ENCODE data around the gene PRDM16.

Gene PRDM16

DNA sequence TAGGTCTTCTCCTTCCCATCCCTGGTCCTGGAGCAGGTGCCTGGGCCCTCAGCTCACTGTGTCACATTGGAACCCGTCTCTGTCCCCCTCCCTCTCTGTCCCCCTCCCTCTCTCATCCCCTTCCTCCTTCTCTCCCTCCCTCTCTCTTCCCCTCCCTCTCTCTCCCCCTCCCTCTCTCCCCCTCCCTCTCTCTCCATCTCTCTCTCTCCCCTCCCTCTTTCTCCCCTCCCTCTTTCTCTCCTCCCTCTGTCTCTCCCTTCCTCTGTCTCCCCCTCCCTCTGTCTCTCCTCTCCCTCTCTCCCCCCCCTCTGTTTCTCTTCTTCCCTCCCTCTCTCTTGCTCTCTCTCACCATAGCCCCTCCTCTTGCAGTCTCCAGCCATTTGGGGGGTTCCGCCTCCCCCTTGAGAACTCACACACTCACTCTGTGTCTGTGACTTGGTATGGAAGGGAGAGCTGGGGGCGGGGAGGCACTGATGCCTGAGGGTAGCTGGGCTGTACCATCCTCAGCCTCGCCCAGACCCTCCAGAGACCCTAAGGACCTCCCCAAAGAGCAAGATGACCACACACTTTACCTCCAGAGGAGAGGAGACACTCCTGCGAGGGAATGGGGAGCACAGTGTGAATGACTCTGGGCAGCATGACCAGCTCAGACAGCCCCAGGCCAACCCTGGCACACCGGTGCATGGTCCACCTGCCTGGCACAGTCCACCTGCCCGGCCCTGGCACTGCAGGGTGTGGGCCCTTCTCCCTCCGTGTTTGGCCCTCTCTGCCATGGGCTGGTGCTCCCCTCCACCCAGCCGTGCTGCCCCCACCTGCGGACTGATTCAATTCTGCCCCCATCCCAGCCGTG is 282.7 kb downstream of the PRDM16 start:
- DNase-seq: no peak

DNA sequence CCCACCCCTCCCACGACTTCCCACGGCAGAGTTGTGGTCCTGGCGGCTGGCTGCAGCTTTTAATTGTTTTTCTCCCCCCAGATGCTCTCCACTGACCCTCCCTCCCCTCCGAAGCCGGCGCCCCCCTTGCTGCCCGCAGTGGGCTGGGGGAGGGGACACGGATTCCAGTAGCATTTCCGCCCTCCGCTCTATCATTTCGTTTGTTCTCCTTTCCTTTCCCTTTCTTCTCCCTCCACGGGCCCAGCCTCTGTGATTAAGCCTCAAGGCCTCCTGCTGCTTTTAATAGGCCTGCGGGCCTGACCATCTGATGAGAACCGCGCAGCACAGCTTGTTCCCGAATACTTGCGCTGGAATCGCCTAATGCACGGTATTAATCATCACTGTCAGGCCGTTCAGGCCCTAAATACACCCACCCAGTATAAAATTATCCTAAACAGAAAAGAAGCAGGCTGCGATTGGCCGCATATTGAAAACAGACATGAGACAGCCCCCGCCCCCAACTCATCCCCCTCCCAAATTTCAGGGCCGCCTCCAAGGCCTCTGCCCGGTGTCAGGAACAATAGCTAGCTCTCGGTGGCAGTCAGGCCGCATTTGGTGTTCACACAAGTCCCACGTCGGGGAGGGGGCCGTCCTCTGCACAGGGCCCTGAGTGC is 283.4 kb downstream of the PRDM16 start:
- no peak for DNase-seq

DNA sequence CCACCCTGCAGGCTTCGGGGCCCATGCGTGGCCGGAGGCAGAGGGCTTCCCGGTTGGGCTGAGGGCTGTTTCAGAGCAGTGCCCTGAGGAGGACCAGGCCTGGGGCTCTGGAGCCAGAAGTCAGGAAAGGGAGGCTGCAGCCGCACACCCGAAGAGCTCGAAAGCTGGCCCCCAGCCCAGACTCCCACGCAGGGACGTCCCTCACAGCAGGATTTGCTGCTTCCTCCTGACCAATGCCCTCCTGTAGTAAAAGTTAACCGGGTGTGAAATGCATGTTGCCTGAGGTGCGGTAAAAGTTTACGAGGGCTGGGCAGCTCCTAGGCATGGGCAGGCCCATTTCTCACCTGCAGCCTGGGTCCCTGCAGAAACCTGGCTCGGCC is 283.9 kb downstream of the PRDM16 start:
- no peak for DNase-seq

DNA sequence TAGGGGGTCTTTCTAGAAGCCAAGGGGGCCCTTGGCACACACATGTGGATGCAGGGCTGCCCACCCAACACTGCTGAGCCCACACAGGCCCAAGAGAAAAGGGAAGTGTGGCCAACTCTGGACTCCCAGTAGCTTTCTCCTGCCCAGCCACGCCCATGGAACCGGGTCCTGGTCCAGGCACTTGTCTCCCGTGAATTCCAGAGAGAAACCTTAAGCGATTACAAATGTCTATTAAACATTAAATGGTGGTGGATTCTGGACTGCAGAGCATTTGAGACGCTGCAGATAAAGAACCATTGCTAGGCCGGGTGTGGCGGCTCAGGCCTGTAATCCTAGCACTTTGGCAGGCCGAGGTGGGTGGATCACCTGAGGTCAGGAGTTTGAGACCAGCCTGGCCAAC is 284.9 kb downstream of the PRDM16 start:
- no peak for DNase-seq

DNA sequence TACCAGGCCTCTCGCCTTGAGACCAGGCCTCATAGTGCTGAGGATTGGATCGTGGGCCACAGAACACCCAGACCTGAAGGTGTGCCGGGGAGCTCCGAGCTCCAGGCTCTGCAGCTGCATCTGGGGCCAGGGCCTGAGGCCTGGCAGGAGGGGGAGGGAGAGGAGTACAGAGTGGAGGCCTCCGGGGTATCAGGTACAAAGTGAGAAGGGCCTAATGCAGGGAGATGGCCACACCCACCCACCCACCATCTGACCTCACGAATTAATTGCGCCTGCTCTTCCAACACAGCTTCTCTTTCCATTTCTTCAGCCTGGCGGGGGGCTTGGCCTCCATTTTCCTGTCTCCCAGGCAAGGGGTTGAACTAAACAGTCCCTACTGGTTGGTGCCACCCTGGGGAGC is 286.1 kb downstream of the PRDM16 start:
- DNase-seq: no peak

DNA sequence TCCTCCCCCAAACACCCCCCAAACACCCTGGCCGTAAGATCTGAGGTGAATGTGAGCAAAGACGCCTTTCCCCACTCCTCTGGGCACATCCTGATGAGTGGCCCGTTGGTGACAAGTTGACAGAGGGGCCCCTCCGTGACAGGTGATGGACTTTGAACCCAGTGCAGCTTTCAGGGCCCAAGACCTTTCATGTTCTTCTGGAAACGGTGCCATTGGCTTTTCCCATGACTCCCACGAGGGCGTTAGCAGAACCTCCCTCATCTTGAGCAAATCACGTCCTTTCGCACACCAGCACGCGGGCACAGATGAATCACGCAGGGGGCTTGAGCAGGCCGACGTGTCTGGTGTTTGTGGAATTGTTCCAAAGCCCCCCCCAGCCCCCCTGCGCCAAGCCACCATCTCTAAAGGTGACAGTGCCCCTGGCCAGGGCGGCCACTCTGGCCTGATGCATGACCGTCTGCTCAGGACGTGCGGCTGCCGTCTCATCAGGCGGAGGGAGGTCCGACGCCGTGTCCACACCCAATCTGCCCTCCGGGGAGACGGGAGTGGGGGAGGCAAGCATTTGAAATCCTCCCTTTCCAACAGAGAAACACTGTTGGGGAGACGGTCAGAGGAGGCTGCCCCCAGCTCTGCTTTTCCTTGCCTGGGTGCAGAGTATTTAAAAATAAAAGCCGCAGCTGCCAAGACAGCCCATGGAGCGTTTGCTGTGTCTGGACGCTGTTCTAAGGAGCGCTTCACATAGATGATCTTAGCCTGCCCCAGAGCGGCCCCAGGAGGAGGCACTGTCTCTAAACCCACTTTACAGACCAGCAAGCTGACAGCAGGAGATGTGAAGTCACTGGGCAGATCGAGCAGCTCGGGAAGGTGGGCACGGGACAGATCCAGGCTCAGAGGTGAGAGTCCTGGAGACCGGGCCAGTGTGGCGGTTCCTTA is 287.2 kb downstream of the PRDM16 start:
- DNase-seq: no peak

DNA sequence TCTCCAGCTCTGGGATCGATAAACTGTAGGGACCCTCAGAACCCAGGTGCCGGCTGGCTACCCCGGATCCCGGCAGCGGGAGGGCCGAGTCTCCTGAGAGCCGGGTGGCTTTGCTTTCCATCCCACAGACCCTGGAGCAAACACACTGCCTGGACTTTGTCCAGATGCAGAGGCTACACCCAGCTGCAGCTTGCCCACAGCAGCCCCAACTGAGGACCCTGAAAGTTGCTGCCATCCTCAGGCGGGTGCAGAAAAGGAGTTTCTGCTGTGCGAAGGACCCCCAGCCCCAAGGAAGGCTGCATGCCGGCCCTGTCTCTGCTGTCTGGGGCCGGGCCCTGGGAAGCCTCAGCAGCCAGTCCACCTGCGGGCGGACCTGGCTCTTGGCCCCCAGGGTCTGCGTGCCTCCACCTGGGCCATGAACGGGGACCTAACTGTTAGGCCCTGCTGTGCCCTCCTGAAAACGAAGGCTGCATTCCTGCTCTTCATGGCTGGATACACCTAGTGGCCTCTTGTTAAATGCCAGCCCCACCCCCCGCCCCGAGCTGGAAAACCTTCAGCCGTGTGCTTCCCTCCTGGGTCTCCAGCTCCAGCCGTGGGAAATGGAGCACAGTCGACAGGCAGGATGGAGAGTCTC is 287.9 kb downstream of the PRDM16 start:
- DNase-seq: no peak

DNA sequence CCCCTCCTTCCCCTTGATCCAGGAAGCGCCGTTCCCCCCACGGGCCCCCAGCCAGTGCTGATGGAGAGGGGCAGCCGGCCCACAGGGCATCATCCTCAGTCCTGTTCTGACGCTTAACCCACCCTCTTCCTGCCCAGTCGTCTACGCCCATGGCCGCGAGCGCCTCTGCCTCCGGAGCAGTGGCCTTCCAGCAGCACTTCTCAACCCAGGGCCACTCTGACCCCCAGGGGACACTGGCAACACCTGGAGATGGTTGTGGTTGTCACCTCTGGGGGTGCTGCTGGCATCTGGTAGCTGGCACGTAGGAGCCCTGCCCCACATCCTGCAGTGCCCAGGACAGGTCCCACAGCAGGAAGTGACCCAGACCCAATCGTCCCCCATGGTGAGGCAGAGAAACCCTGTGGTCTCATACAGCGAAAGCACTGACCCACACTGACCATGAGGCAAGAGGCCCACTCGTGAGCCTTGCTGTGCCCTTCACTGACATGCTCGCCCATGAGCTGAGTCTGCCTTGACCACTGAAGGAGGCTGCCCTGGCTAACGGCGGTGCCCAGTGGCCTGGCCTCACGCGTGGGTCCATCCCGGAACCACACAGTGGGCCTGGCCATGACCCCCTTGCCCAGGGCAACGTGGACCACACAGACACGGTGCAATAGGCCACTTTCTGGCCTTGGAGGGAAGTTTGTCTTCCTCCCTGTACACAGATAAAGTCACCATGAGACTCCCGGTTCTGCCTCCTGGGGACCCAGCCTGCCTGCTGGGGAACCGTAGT is 288.7 kb downstream of the PRDM16 start:
- DNase-seq: no peak

DNA sequence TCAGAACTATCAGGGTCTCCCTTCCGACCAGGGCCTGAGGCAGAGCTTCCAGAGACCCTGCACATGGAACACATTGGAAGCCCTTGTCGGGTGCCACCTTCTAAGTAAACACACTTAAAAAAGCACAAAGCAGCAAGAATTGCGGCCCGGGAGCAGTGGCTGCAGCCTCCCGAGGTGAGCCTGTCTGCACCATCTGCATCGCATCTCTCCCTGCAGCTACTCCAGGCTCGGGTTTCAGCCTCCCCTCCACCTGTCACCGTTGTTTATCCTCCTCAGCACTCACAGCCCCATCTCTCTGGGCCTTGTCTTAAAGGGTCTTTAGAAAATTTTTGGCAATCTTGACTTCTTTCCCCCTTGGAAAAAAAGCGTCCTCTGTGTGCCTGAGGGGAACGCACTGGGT is 290.3 kb downstream of the PRDM16 start:
- no peak for DNase-seq

DNA sequence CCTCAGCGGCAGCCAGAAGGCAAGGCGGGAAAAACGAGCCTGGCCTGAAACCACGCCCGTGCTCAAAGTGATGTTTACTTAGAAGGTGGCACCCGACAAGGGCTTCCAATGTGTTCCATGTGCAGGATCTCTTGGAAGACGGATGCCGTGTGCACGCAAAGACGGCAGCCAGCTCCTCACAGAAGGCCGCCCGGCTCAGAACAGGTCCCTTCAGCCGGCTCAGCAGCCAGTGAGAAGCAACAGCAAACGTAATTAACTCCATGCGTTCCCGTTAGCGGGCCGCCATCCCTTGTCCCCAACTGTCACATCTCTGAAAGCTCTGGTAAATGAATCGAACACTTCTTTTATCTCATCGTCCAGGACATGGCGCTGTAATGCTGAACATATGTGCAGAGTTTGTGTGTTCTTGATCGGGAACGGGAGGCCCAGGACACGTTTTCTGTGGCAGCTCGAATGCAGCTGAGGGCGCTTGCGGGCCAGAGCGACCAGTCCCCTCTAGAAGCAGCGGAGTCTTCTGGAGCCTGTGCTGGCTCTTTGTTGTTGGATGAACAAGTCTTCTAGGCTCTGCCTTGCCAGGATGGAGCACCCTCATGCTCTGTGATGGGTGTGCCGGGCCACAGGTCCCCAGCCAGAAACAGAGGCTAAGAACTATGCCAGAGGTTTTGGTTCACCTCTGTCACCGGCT is 290.9 kb downstream of the PRDM16 start:
- no peak for DNase-seq

DNA sequence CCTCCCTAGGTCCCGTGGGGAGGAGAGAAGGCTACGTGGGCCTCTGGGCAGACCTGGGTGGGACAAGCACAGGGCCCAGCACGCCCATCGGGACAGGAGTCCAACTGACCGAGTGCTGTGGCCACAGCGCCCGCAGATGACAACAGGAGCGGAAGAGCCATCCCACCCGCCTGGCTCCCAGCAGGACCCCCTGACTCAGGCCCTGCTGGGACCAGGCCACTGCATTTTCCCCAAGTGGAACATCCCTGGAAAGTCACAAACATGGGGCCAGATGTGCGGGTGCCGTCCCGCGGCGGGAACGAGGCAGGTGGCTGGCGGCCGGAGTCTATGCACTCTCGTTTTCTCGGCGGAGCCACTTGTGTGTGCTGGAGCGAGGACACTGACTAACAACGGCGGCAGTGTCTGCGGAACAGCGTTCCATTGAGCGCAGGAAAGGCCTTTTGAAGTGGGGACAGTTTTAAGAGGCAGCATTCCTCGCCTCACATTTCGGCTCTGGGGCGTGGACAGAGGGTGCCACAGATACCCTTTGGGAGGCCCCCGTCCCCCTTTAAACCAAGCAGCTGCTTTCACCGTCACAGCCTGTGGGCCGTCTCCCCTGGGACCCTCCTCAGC is 291.7 kb downstream of the PRDM16 start:
- DNase-seq: no peak

DNA sequence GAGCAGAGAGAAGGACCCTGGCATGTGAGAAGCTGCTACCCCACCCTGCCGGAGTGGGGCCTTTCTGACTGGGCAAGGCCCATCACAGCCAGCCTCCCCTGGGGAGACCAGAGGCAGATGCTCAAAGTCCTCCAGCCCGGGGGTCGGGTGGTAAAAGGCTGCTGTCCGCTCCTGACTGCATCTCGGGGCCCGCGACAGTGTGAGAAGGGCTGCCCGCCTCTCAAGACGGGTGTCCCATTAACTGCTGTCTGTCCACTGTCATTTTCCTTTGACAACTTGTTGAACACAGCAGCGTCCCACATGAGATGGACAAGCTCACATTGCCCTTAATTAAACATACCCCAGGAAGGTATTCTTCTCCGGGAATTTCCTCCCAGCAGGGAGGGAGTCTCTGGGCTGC is 294.0 kb downstream of the PRDM16 start:
- DNase-seq: no peak

DNA sequence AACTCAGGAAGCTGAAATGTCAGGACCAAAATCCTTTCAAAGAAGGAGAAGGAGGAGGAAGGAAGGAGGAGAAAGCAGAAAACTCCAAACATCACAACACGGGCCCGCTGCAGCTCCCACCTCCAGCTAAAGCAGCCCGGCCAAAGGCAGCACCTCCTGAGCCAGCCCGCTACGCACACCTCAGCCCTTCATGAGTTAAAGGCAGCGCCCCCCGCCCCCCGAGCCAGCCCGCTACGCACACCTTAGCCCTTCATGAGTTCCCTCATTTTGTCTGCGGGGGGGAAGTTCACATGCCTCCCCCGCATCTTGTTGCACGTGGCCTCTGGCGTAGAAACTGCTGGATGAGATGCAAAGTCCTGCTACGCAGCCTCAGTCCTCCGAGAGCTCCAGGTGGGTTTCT is 294.8 kb downstream of the PRDM16 start:
- DNase-seq: no peak

DNA sequence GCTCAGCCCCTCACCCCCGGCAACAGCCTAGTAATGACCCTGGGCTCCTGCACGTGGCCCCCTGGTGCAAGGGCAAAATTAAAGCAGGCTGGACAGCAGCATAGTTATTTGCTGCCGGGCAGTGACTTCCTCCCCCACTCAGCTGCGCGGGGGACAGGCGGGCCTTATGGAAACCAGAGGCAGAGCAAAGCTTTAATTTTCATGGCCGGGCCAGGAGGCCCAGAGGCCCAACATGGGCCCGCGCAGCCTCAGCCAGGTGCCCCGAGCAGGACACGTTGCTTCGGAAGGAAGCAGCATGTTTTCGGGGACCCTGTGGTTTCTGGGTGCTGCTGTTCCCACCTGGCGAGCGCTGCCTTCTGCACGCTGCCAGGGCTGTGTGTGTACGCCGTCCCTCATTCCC is 295.5 kb downstream of the PRDM16 start:
- no peak for DNase-seq

DNA sequence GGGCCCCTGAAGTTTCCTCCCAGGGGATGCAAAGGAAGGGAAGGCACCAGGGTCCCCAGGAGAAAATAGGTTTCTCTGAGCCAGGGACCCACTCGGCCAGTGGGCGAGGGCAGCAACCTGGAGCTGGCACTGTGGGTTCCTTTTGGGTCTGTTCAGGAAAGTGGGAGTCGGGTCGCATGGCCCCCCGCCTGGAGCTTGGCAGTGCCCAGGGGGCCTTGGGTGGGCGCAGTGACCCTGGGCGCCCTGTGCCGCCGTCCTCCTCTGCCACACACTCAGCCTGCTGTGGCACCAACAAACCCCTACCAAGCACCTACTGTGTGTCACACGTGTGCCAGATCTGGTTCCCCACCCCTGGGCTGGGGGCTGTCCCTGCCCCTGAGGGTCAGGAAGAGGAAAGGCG is 296.0 kb downstream of the PRDM16 start:
- DNase-seq: no peak

DNA sequence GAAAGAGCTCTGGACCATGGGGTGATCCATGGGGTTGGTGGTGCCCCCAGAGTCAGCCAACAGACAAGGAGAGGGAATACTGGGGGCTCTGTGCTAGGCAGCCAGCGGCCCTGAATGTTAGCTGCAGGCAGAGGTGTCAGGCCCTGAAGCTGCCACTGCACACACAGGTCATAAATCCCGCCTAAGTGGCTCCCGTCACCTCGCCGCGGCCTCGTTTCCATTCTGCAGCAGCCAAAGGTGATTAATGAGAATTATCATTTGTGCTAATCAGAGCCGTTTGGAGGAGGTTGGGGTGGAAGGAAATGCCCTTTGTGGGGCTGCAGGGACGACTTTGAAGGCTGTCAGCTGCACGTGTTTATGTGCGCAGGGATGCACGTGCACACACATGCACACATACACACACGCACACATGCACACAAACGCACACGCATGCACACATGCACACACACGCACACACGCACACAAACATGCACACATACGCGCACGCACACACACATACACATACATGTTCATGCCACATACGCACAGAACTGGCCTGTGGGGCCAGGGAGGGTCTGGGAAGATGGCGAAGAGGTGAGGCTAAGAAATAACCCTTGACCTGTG is 296.6 kb downstream of the PRDM16 start:
- DNase-seq: peak; percentile 17

DNA sequence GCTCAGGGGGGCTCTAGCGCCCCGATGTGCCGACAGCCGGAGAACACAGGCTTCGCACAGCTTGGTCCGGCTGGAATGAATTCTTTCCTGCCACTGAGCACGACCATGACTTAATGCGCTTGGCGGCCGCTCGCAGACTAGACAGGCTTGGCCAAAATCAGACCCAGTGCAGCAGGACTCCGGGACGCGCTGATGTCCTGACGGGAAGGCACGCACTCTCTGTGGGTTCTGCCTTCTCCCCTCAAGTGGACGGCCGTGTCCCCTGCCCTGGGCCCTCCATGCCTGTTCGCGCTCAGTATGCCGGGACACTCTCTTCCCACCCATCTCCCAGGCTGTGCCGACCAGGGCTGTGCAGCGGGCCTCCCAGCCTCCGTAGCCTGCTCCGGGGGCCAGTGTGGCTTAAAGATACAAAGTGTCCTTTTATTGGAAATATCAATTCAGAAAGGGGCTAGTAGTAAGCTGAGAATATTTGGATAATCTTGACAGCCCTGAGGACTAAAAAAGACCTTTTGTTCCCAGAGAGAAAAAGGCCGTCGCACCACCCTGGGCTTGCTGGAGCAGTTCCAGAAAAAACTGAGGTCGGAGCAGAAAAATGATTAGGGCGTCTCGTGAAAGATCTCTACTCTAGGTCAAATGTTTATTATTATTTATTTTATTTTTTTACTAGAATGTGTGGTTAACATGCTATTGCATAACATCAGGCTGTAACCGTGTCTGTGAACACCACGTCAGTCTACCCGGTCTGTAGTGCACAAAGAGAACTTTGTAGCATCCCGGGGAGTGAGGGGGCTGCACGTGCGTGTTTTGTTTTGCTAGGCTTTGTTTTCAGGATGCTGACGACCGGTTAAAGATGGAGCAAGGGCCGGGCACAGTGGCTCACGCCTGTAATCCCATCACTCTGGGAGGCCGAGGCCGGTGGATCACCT is 297.4 kb downstream of the PRDM16 start:
- DNase-seq: no peak

DNA sequence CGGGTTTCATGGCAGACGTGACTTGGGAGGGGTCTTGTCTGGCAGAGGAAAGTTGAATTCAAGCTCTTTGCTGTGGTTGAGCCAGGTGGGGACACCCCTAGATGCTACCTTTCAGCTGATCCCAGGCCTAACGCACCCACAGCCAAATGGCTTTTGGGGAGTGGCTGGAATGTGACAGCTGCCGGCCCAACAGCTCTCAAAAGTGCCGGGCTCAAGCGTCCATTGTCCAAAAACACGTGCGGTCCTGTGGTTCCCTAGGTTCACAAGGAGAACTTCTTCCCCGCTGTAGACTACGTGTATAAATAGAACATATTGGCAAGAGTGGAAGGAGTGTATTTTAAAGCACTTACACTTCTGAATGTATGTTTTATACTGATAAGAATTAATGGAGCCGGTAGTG is 298.4 kb downstream of the PRDM16 start:
- no peak for DNase-seq

DNA sequence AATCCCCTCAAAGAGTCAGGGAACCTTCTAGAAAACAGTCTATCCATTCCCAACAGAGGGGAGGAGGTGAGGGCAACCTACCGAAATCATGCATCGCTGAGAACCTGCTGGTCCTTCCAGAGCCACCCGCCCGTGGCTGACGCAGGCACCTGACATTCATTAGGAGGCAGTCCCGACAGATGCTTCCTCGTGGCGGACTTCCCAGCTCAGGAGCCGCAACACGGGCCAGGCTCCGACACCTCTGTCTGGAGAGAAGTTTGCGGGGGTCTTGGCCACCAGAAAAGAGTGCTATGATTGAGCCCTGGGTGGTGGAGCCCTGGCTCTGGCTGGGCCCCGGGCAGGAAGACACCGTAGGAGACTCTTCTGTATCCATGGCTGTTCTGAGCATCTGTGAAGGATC is 299.1 kb downstream of the PRDM16 start:
- DNase-seq: no peak

All from NCI-H82 (cell line).